Right lobe of liver (tissue), 6 donors: Measurements from ENCODE around the gene RARRES2. TPM values are rescaled to one million over a fixed set of nuclear protein-coding genes. Genes with fewer than 3 reads are reported as not detected.

Experiments
- ATAC-seq, 4 donors: fragments of 200-7000 bp; cut with Tn5 transposase; one replicate each; pipeline ENCODE4 v1.9.1; 2020; ENCODE audit warnings: mild to moderate bottlenecking in 4 of 4, moderate library complexity in 4 of 4
- DNase-seq, 3 donors: peaks; one replicate each; pipeline ENCODE4 v3.0.0-alpha.2; 2020
- H3K27ac ChIP-seq, 3 donors: fragments of 200-600 bp; one replicate each; pipeline ENCODE4 v1.8.0; 2022
- H3K27me3 ChIP-seq, 2 donors: fragments of 200-600 bp; one replicate each; pipeline ENCODE4 v1.8.0; 2022
- H3K36me3 ChIP-seq, 4 donors: fragments of 200-600 bp; sonication (generic) in 1 of 4; one replicate each; pipeline versions ENCODE4 v1.5.1 to v1.8.0; 2017 to 2022; ENCODE audit warnings: control low read depth in 1 of 4
- H3K4me1 ChIP-seq, 4 donors: fragments of 200-600 bp; sonication (generic) in 1 of 4; one replicate each; pipeline versions ENCODE4 v1.5.1 to v1.8.0; 2017 to 2022; ENCODE audit warnings: control low read depth in 1 of 4
- H3K4me3 ChIP-seq, 3 donors: fragments of 200-600 bp; one replicate each; pipeline ENCODE4 v1.8.0; 2022
- H3K9me3 ChIP-seq, 4 donors: fragments of 200-600 bp; sonication (generic) in 1 of 4; one replicate each; pipeline versions ENCODE4 v1.5.1 to v1.8.0; 2017 to 2022; ENCODE audit warnings: control low read depth in 1 of 4
- CTCF ChIP-seq, 4 donors: fragments of 200-600 bp in 3 of 4; fragments of 450-650 bp in 1 of 4; IDR thresholded peaks; one replicate each; pipeline versions ENCODE4 v1.5.1 to v1.8.0; 2016 to 2022; ENCODE audit warnings: antibody characterized with exemption in 4 of 4, mild to moderate bottlenecking in 2 of 4
- POLR2A ChIP-seq: fragments of 450-650 bp; IDR thresholded peaks from one replicate; pipeline ENCODE4 v1.6.1; 2017; ENCODE audit warnings: antibody characterized with exemption, mild to moderate bottlenecking
- WGBS: methylation state at CpG from one replicate; pipeline ENCODE4 v1.1.6; 2018; ENCODE audit warnings: low coverage, low lambda C conversion rate; ENCODE audit not compliant: insufficient coverage; ENCODE audit errors: missing lambda C conversion rate; 5-methylcytosine and 5-hydroxymethylcytosine counted together
- intact Hi-C, 2 donors: fragments of 100-400 bp; cut with DNase I; formaldehyde crosslinking; loops; one replicate each; pipeline versions ENCODE4 v1.11.2 to v1.14.1; 2022
- total RNA-seq, 6 experiments: library from RNA; depleted of rRNA in 2 of 6; stranded (reverse); fragments of >200 nt in 2 of 6; fragmentation: NEBNext Ultra II Directional in 3 of 6; extraction: Animal tissue kit (Norgen Biotek cat#: 25700) in 3 of 6; gene quantifications; one replicate each; pipeline versions ENCODE4 v1.1.0 to v1.2.4, GENCODE V29; 2016 to 2023
- donor health status: DM: no; HTN: yes; CAD: no.
- donor health status: DM: no; HTN: no; CAD: no.
- donor health status: DM: no; HTN: no; CAD: no.
- donor health status: DM: no; HTN: yes; CAD: no.
- donor health status: DM: no; HTN: yes; CAD: no.

Gene RARRES2
- total RNA-seq, 6 experiments from 2014 or later: 552 to 948 (median 788) TPM

DNA sequence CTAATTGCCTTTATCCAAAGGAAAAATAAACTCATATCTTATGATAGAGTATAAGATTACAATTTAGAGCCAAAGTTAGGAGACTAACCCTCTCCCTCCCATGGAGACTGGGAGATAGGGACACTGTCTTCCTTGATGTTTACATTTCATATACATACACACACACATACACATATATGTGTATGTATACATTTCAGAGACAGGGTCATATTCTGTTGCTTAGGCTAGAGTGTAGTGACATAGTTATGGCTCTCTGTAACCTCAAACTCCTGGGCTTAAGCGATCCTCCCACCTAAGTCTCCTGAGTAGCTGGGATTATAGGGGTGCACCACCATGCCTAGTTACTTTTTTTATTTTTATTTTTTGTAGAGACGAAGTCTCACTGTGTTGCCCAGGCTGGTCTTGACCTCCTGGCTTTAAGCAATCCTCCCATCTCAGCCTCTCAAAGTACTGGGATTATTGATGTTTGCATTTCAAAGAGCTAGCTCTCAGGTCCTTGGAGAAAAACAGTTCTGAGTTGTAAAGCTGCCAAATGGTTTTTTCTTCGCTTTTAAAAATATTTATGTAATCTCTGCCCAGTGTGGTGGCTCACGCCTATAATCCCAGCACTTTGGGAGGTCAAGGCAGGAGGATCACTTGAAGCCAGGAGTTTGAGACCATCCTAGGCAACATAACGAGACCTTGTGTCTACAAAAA lies 19.1 kb upstream of the RARRES2 start:
- Histone ChIP-seq H3K4me1 (peaks cover 0 to 13% (median 6%) of the 10 kb centered on the region in 4 donors), H3K27me3 (no peaks in the 10 kb centered on the region), H3K4me3 (no peak overlapping the region), H3K9me3 (no peaks in the 10 kb centered on the region), H3K27ac (no peak overlapping the region), H3K36me3 (no peaks in the 10 kb centered on the region)
- DNase-seq: no peak
- intact Hi-C loops: no loop called here
- ATAC-seq: no peak
- WGBS: 88% methylated on average over 5 of the region's 5 CpGs
- TF ChIP-seq POLR2A: no peak
- no peak for TF ChIP-seq CTCF (IDR thresholded peaks at IDR 0.05)

- H3K4me1 ChIP-seq: peaks cover 0 to 18% (median 7%) of the 10 kb centered on the region in 4 donors
- H3K9me3 ChIP-seq: no peaks in the 10 kb centered on the region
- DNase-seq: no peak
- WGBS: 100% methylated on average over 2 of the region's 2 CpGs
- no peak overlapping the region for H3K27ac ChIP-seq
- H3K36me3 ChIP-seq: no peaks in the 10 kb centered on the region
- ATAC-seq: no peak
- intact Hi-C loops: no loop called here
- no peak overlapping the region for H3K4me3 ChIP-seq
- TF ChIP-seq POLR2A (no peak), CTCF (IDR thresholded peaks at IDR 0.05) (no peak)
- no peaks in the 10 kb centered on the region for H3K27me3 ChIP-seq
Measured at GRCh38 chr7:150359622-150360362, 18.4 kb upstream of the RARRES2 start.

- no peak overlapping the region for H3K27ac ChIP-seq
- TF ChIP-seq POLR2A (no peak), CTCF (IDR thresholded peaks at IDR 0.05) (no peak)
Measured at GRCh38 chr7:150358988-150359621, 17.7 kb upstream of the RARRES2 start.

DNA sequence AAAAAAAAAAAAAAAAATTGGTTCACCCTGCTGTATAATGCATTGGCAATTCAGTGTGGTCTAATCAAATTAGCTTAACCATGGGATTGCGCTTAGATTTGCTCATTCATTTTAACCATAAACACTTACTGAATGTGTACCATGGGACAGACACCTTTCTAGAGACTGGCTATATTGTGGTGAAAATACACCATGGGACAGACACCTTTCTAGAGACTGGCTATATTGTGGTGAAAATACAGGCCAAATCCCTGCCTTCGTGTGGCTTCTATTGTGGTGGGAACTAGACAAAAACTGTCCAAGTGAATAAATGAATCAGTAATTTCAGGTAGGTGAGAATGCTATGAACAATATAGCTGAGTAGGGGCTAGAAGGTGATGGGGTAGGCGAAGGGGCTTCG lies 17.0 kb upstream of the RARRES2 start:
- H3K4me1 ChIP-seq: peaks cover 0 to 23% (median 7%) of the 10 kb centered on the region in 4 donors
- intact Hi-C loops: no loop called here
- 95% methylated on average over 4 of the region's 4 CpGs for WGBS

More at GRCh38 chr7:150358988-150359621, 17.7 kb upstream of the RARRES2 start:
- Histone ChIP-seq H3K27me3 (no peaks in the 10 kb centered on the region), H3K36me3 (no peaks in the 10 kb centered on the region), H3K4me1 (peaks cover 0 to 23% (median 7%) of the 10 kb centered on the region in 4 donors), H3K4me3 (no peak overlapping the region), H3K9me3 (no peaks in the 10 kb centered on the region)
- DNase-seq (no peak), ATAC-seq (no peak)
- intact Hi-C loops: no loop called here
- 86% methylated on average over 4 of the region's 4 CpGs for WGBS

More for the DNA sequence above, 17.0 kb upstream of the RARRES2 start:
- H3K36me3 ChIP-seq: no peaks in the 10 kb centered on the region
- no peaks in the 10 kb centered on the region for H3K9me3 ChIP-seq
- ATAC-seq (no peak), DNase-seq (no peak)
- no peaks in the 10 kb centered on the region for H3K27me3 ChIP-seq
- no peak overlapping the region for H3K4me3 ChIP-seq
- TF ChIP-seq POLR2A: no peak
- TF ChIP-seq CTCF (IDR thresholded peaks at IDR 0.05): no peak
- H3K27ac ChIP-seq: no peak overlapping the region
